ENCODE data around the gene RANBP17. TPM values are rescaled to one million over a fixed set of nuclear protein-coding genes. Genes with fewer than 3 reads are reported as not detected.
A peak's percentile ranks its signal among the peaks of the same experiment; 100 is the strongest.

Gene RANBP17
- total and polyA plus RNA-seq, 2 experiments from 2014 or later = 10.9 to 20.0 TPM

GRCh38 chr5:170844651-170845050 lies 17.2 kb upstream of the RANBP17 start:
- no peaks in the 10 kb centered on the region for H3K9me3 ChIP-seq (ENCODE audit: low read depth)
- no peaks in the 10 kb centered on the region for H3K4me1 ChIP-seq (ENCODE audit: low read depth)
- no peak for DNase-seq (ENCODE audit: low read depth in 1 of 2, low spot score in 1 of 2)
- H3K36me3 ChIP-seq = no peaks in the 10 kb centered on the region
- TF ChIP-seq CTCF (IDR thresholded peaks at IDR 0.05; ENCODE audit: low read depth, low read length) = no peak
- H3K4me3 ChIP-seq = no peak overlapping the region
- H3K27ac ChIP-seq = no peak overlapping the region
- H3K27me3 ChIP-seq = no peaks in the 10 kb centered on the region

- Histone ChIP-seq H3K9me3 (ENCODE audit: low read depth) (no peaks in the 10 kb centered on the region), H3K27ac (no peak overlapping the region), H3K4me3 (no peak overlapping the region), H3K27me3 (no peaks in the 10 kb centered on the region), H3K36me3 (no peaks in the 10 kb centered on the region), H3K4me1 (ENCODE audit: low read depth) (no peaks in the 10 kb centered on the region)
- no peak for TF ChIP-seq CTCF (IDR thresholded peaks at IDR 0.05; ENCODE audit: low read depth, low read length)
- no peak for DNase-seq (ENCODE audit: low read depth in 1 of 2, low spot score in 1 of 2)
Observed at GRCh38 chr5:170846416-170846815, 15.4 kb upstream of the RANBP17 start.

- no peaks in the 10 kb centered on the region for H3K36me3 ChIP-seq
- no peaks in the 10 kb centered on the region for H3K27me3 ChIP-seq
- TF ChIP-seq CTCF (IDR thresholded peaks at IDR 0.05; ENCODE audit: low read depth, low read length) = no peak
- no peak overlapping the region for H3K4me3 ChIP-seq
- H3K4me1 ChIP-seq (ENCODE audit: low read depth) = no peaks in the 10 kb centered on the region
- no peak for DNase-seq (ENCODE audit: low read depth in 1 of 2, low spot score in 1 of 2)
- no peaks in the 10 kb centered on the region for H3K9me3 ChIP-seq (ENCODE audit: low read depth)
- H3K27ac ChIP-seq = no peak overlapping the region
Observed at GRCh38 chr5:170846846-170847245, 15.0 kb upstream of the RANBP17 start.

GRCh38 chr5:170848033-170848432 lies 13.8 kb upstream of the RANBP17 start:
- no peaks in the 10 kb centered on the region for H3K27me3 ChIP-seq
- H3K4me1 ChIP-seq (ENCODE audit: low read depth) = no peaks in the 10 kb centered on the region
- no peak overlapping the region for H3K4me3 ChIP-seq
- DNase-seq (ENCODE audit: low read depth in 1 of 2, low spot score in 1 of 2) = no peak
- no peaks in the 10 kb centered on the region for H3K9me3 ChIP-seq (ENCODE audit: low read depth)
- no peak for TF ChIP-seq CTCF (IDR thresholded peaks at IDR 0.05; ENCODE audit: low read depth, low read length)
- no peaks in the 10 kb centered on the region for H3K36me3 ChIP-seq
- no peak overlapping the region for H3K27ac ChIP-seq

DNA sequence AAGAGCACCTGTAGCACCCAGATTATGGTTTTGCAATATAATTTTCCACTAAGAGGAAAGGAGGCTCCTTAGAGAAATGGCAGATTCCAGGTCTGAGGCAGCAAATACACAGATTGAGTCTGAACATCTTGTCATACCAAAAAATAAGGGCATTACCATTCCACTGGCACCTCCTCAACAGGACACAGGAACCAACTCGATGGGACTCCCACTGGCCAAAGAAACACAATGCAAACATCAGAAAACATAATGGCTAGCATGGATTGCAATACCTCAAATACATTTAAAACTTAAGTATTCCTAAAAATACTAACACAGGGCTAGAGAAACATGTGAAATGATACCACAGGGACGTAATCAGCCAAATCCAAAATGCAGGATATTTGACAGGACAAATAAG lies 12.4 kb upstream of the RANBP17 start:
- DNase-seq (ENCODE audit: low read depth in 1 of 2, low spot score in 1 of 2) = no peak
- Histone ChIP-seq H3K4me3 (no peak overlapping the region), H3K27ac (no peak overlapping the region), H3K4me1 (ENCODE audit: low read depth) (no peaks in the 10 kb centered on the region), H3K27me3 (no peaks in the 10 kb centered on the region), H3K36me3 (no peaks in the 10 kb centered on the region), H3K9me3 (ENCODE audit: low read depth) (no peaks in the 10 kb centered on the region)
- TF ChIP-seq CTCF (IDR thresholded peaks at IDR 0.05; ENCODE audit: low read depth, low read length) = no peak

DNA sequence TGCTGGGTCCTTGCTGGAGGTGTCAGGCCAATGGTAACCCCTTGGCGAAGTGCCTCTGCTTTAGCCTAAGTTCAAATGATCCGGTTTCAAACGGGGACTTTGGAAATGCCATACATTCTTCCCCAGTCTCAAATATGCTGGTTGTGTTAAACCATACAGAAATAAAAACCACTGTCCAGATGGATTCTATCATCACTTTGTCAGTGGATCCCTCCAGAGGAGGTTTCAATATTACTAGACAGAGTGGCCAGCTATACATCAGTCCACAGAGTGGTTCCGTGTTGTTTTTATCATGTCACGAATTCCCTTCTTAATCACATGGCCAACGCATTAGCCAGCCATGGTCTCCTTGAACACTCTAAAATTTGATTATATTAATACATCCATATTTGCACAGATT lies 7.3 kb upstream of the RANBP17 start:
- Histone ChIP-seq H3K4me3 (no peak overlapping the region), H3K4me1 (ENCODE audit: low read depth) (no peaks in the 10 kb centered on the region), H3K36me3 (no peaks in the 10 kb centered on the region), H3K9me3 (ENCODE audit: low read depth) (no peaks in the 10 kb centered on the region), H3K27me3 (no peaks in the 10 kb centered on the region), H3K27ac (no peak overlapping the region)
- no peak for TF ChIP-seq CTCF (IDR thresholded peaks at IDR 0.05; ENCODE audit: low read depth, low read length)
- peak in 1 of 2 donors; percentile 50 for DNase-seq (ENCODE audit: low read depth in 1 of 2, low spot score in 1 of 2)
